Fibroblast of villous mesenchyme (primary cell): ENCODE data around the gene PSD. TPM values are rescaled to one million over a fixed set of nuclear protein-coding genes. Genes with fewer than 3 reads are reported as not detected.

Source experiments
- DNase-seq: peaks from one replicate; pipeline ENCODE4 v3.0.0-alpha.2; 2010; ENCODE audit warnings: low read depth
- H3K4me3 ChIP-seq: 2 replicates; pipeline ENCODE4 v1.5.1; 2011; ENCODE audit warnings: low read depth, mild to moderate bottlenecking, low read length
- total RNA-seq: library from RNA; depleted of rRNA; stranded (reverse); fragments of >200 nt; gene quantifications from 2 replicates; pipeline ENCODE4 v1.2.3, GENCODE V29; 2012
- TF ChIP-seq, protein P1 (sequence below): IDR thresholded peaks from 2 replicates; pipeline ENCODE4 v1.5.1; 2012; ENCODE audit warnings: low read depth, mild to moderate bottlenecking, low read length; ENCODE audit not compliant: insufficient read depth

Gene PSD
- total RNA-seq, 1 donor = 2.2 TPM

GRCh38 chr10:102444851-102445250 lies 26.3 kb upstream of the PSD start:
- TF ChIP-seq, protein P1, sequence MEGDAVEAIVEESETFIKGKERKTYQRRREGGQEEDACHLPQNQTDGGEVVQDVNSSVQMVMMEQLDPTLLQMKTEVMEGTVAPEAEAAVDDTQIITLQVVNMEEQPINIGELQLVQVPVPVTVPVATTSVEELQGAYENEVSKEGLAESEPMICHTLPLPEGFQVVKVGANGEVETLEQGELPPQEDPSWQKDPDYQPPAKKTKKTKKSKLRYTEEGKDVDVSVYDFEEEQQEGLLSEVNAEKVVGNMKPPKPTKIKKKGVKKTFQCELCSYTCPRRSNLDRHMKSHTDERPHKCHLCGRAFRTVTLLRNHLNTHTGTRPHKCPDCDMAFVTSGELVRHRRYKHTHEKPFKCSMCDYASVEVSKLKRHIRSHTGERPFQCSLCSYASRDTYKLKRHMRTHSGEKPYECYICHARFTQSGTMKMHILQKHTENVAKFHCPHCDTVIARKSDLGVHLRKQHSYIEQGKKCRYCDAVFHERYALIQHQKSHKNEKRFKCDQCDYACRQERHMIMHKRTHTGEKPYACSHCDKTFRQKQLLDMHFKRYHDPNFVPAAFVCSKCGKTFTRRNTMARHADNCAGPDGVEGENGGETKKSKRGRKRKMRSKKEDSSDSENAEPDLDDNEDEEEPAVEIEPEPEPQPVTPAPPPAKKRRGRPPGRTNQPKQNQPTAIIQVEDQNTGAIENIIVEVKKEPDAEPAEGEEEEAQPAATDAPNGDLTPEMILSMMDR = no peak
- no peak overlapping the region for H3K4me3 ChIP-seq
- no peak for DNase-seq

- no peak overlapping the region for H3K4me3 ChIP-seq
- DNase-seq = no peak
- TF ChIP-seq, protein P1 = no peak
These were observed 19.8 kb upstream of the PSD start for GRCh38 chr10:102438374-102438773.

- DNase-seq = no peak
- H3K4me3 ChIP-seq = no peak overlapping the region
- TF ChIP-seq, protein P1 = no peak
These were observed 18.9 kb upstream of the PSD start for GRCh38 chr10:102437515-102437914.

DNA sequence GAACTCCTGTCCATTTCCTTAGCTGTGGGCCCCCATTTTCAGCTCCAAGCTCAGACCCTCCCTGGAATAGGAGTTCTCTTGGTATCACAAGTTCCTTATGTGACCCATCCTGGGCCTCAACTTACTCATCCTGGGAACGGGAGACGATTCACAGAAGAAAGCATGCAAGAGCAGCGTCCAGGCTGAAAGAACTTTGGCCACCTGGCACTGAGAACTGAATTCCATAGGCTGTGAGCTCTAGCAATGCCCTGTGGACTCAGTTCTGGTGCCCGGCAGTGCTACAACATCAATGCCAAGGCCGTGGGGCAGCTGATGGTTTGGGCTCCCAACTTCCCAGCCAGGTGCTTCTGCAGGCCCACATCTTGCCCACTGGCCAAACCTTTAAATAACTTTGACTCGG lies 17.7 kb upstream of the PSD start:
- TF ChIP-seq, protein P1 = no peak
- DNase-seq = no peak
- H3K4me3 ChIP-seq = no peak overlapping the region

- no peak for DNase-seq
- H3K4me3 ChIP-seq = peak overlapping the region; percentile 40
- TF ChIP-seq, protein P1 = no peak
These were observed 17.1 kb upstream of the PSD start for GRCh38 chr10:102435529-102436233.

GRCh38 chr10:102435133-102435497 lies 16.5 kb upstream of the PSD start:
- H3K4me3 ChIP-seq = no peak overlapping the region
- TF ChIP-seq, protein P1 = no peak
- DNase-seq = no peak

GRCh38 chr10:102434394-102435132 lies 16.0 kb upstream of the PSD start:
- TF ChIP-seq, protein P1 = no peak
- DNase-seq = peak; percentile 76
- no peak overlapping the region for H3K4me3 ChIP-seq
